ENCODE measurements around the gene MESD. TPM values are rescaled to one million over a fixed set of nuclear protein-coding genes. Genes with fewer than 3 reads are reported as not detected.

MESD gene
- total RNA-seq, 2 donors from 2014 or later, result 31.7 to 35.8 TPM

- Histone ChIP-seq H3K9ac (ENCODE audit: extremely low read depth, low read length, poor library complexity, severe bottlenecking) (no peak overlapping the region), H3K4me3 (ENCODE audit: low read length) (no peak overlapping the region), H3K27me3 (ENCODE audit: control insufficient read depth, insufficient read depth, low read length, poor library complexity, severe bottlenecking) (no peaks in the 10 kb centered on the region), H3K4me1 (ENCODE audit: control insufficient read depth, insufficient read depth, low read length) (no peaks in the 10 kb centered on the region), H3K27ac (ENCODE audit: low read depth, low read length) (no peak overlapping the region), H3K9me3 (ENCODE audit: control insufficient read depth, low read length) (no peaks in the 10 kb centered on the region), H3K36me3 (ENCODE audit: control insufficient read depth, insufficient read depth, low read length) (no peaks in the 10 kb centered on the region)
- Mint-ChIP-seq H3K9me3 (no peaks in the 10 kb centered on the region), H3K27me3 (ENCODE audit: insufficient read depth) (peaks cover 4% of the 10 kb centered on the region), H3K36me3 (ENCODE audit: low read depth) (no peaks in the 10 kb centered on the region), H3K27ac (no peak overlapping the region), H3K4me1 (no peaks in the 10 kb centered on the region), H3K4me3 (no peak overlapping the region)
- 82 to 94% methylated on average over 2 to 14 of the region's 14 CpGs for WGBS, 2 experiments (ENCODE audit: insufficient coverage in 1 of 2, insufficient read length in 1 of 2)
- TF ChIP-seq, protein P1, sequence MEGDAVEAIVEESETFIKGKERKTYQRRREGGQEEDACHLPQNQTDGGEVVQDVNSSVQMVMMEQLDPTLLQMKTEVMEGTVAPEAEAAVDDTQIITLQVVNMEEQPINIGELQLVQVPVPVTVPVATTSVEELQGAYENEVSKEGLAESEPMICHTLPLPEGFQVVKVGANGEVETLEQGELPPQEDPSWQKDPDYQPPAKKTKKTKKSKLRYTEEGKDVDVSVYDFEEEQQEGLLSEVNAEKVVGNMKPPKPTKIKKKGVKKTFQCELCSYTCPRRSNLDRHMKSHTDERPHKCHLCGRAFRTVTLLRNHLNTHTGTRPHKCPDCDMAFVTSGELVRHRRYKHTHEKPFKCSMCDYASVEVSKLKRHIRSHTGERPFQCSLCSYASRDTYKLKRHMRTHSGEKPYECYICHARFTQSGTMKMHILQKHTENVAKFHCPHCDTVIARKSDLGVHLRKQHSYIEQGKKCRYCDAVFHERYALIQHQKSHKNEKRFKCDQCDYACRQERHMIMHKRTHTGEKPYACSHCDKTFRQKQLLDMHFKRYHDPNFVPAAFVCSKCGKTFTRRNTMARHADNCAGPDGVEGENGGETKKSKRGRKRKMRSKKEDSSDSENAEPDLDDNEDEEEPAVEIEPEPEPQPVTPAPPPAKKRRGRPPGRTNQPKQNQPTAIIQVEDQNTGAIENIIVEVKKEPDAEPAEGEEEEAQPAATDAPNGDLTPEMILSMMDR (conservative IDR thresholded peaks at IDR 0.05), result no peak
- no peak for DNase-seq
Measured at GRCh38 chr15:81037952-81038743, 48.5 kb upstream of the MESD start.

GRCh38 chr15:81033508-81033907, 43.9 kb upstream of the MESD start:
- TF ChIP-seq, protein P1 (conservative IDR thresholded peaks at IDR 0.05), result no peak
- Histone ChIP-seq H3K9me3 (ENCODE audit: control insufficient read depth, low read length) (peaks cover 4% of the 10 kb centered on the region), H3K27me3 (ENCODE audit: control insufficient read depth, insufficient read depth, low read length, poor library complexity, severe bottlenecking) (no peaks in the 10 kb centered on the region), H3K27ac (ENCODE audit: low read depth, low read length) (no peak overlapping the region), H3K36me3 (ENCODE audit: control insufficient read depth, insufficient read depth, low read length) (no peaks in the 10 kb centered on the region), H3K4me1 (ENCODE audit: control insufficient read depth, insufficient read depth, low read length) (no peaks in the 10 kb centered on the region), H3K4me3 (ENCODE audit: low read length) (no peak overlapping the region), H3K9ac (ENCODE audit: extremely low read depth, low read length, poor library complexity, severe bottlenecking) (no peak overlapping the region)
- Mint-ChIP-seq H3K4me3 (no peak overlapping the region), H3K9me3 (peaks cover 16% of the 10 kb centered on the region), H3K27ac (no peak overlapping the region), H3K4me1 (no peaks in the 10 kb centered on the region), H3K27me3 (ENCODE audit: insufficient read depth) (peaks cover 3% of the 10 kb centered on the region), H3K36me3 (ENCODE audit: low read depth) (no peaks in the 10 kb centered on the region)
- WGBS, 2 experiments (ENCODE audit: insufficient coverage in 1 of 2, insufficient read length in 1 of 2), result 86 to 87% methylated on average over 2 of the region's 2 CpGs
- no peak for DNase-seq

DNA sequence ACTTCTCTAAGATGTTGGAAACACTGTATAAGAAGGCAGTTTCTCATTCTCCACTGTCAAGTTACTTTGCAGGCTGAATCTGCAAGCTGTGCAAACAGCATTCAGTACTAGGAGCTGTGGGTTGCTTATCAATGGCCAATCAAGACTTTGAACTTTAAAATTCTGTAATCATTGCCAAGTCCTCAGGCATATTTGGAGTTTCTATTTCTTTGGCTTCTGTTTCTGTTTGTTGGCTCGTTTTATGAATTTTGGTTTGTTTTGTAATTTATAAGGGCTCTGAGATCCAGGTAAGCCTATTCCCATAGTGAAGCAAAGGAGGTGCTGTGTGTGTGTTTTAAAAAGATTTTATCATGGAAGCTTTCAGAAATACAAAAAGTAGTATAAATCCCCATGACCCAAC, 43.2 kb upstream of the MESD start:
- Mint-ChIP-seq H3K4me1 (no peaks in the 10 kb centered on the region), H3K27me3 (ENCODE audit: insufficient read depth) (no peaks in the 10 kb centered on the region), H3K4me3 (no peak overlapping the region), H3K27ac (no peak overlapping the region), H3K36me3 (ENCODE audit: low read depth) (no peaks in the 10 kb centered on the region), H3K9me3 (peaks cover 16% of the 10 kb centered on the region)
- Histone ChIP-seq H3K4me1 (ENCODE audit: control insufficient read depth, insufficient read depth, low read length) (no peaks in the 10 kb centered on the region), H3K4me3 (ENCODE audit: low read length) (no peak overlapping the region), H3K9me3 (ENCODE audit: control insufficient read depth, low read length) (peaks cover 4% of the 10 kb centered on the region), H3K27me3 (ENCODE audit: control insufficient read depth, insufficient read depth, low read length, poor library complexity, severe bottlenecking) (no peaks in the 10 kb centered on the region), H3K36me3 (ENCODE audit: control insufficient read depth, insufficient read depth, low read length) (no peaks in the 10 kb centered on the region), H3K9ac (ENCODE audit: extremely low read depth, low read length, poor library complexity, severe bottlenecking) (no peak overlapping the region), H3K27ac (ENCODE audit: low read depth, low read length) (no peak overlapping the region)
- DNase-seq, result no peak
- WGBS, 2 experiments (ENCODE audit: insufficient coverage in 1 of 2, insufficient read length in 1 of 2), result 78% methylated on average over 1 of the region's 1 CpG; no CpG with 5 or more reads in 1 of the 2 experiments
- TF ChIP-seq, protein P1 (conservative IDR thresholded peaks at IDR 0.05), result no peak
